ENCODE results near the gene PHTF2.

DNA sequence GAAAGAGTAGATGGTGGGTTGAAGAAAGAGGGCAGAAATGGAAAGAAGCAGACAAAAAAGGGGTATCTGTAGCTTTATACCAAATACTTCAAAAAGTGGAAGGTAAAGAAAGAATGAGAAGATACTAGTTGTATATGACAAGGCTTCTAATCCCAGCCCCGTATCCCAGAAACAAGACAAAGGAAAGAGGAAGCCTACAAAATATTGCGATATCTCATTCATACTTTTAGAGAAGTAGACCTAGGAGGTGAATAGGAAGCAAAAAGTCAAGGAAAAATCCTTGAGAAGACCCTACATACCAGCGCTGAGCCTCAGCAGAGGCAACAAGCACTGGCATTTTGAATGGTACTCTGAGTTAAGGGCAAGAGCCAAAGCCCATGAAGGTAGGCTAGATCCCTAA is 26.6 kb downstream of the PHTF2 start:
- TF ChIP-seq EP300 (IDR thresholded peaks at IDR 0.05) = no peak
- no peak for TF ChIP-seq CTCF (IDR thresholded peaks at IDR 0.05)
- TF ChIP-seq POLR2A (IDR thresholded peaks at IDR 0.05) = no peak

Measured in ovary (tissue), 3 donors.